Measurements from ENCODE around the gene PMM1.
"Not testable (repeated sequence)": the region's sequence is repeated elsewhere in the genome, so short reads cannot be mapped to it uniquely, and the experiment has no call there.

The PMM1 gene

DNA sequence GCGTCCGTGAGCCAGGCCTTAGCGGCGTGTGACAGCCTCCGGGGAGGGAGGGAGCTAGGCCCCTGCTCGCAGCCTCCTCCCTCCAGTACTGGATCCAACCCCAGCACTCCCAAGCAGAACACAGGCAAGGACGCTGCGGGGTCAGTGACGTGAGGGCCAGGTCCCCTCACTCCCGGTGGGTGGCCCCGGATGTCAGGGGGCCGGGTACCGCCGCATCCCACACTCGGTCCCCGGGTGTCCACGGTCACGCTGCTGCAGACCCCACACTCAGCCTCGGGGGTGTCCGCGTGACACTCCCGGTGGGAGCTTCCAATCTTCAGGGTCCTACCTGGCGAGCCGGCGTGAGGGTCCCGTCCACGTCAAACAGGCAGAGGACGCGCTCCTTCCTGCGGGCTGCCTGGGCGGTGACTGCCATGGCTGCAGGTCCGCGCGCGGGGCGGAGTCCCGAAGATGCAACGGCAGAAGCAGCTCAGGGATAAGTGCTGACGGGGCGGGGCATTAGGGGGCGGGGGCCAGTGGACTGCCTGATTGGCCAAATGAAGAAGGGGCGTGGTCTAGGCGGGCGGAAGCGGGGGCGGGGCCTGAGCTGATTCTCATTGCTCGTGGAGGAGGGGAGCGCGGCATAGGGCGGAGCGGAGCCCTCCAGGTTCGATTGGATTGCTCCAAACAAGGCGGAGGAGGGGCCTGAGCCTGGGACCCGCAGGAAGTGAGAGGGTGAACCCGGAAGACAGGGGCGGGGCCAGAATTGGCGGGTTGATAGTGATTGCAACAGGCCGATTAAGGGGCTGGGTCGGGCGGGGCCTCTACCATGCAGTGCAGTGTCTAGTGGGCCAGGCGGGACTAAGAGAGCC lies at the start of gene PMM1:
Gene PMM1, minus strand, starts transcription at position 450 of the 851 bp plus-strand sequence. Its CDS starts 35 bp downstream, at position 415.
- Mint-ChIP-seq H3K27me3 (no peaks in the 10 kb centered on the region), H3K4me1 (peaks cover 26% of the 10 kb centered on the region), H3K9me3 (no peaks in the 10 kb centered on the region), H3K27ac (ENCODE audit: low read depth) (peak within 1 kb of the TSS; percentile 58), H3K4me3 (peak within 1 kb of the TSS; percentile 89), H3K36me3 (ENCODE audit: insufficient read depth) (peaks cover 4% of the 10 kb centered on the region)
- peak; percentile 97 to 100 for DNase-seq (ENCODE audit: low spot score in 2 of 2)
- ATAC-seq (replicated peaks; ENCODE audit: extremely low read depth, poor library complexity, severe bottlenecking) = peak; percentile 98

GRCh38 chr22:41638748-41639147 lies 49.1 kb upstream of the PMM1 start:
- Mint-ChIP-seq H3K27ac (ENCODE audit: low read depth) (no peak overlapping the region), H3K9me3 (no peaks in the 10 kb centered on the region), H3K4me1 (peaks cover 14% of the 10 kb centered on the region), H3K4me3 (no peak overlapping the region), H3K36me3 (ENCODE audit: insufficient read depth) (peaks cover 74% of the 10 kb centered on the region), H3K27me3 (no peaks in the 10 kb centered on the region)
- DNase-seq (ENCODE audit: low spot score in 2 of 2) (no peak), ATAC-seq (replicated peaks; ENCODE audit: extremely low read depth, poor library complexity, severe bottlenecking) (no peak)

DNA sequence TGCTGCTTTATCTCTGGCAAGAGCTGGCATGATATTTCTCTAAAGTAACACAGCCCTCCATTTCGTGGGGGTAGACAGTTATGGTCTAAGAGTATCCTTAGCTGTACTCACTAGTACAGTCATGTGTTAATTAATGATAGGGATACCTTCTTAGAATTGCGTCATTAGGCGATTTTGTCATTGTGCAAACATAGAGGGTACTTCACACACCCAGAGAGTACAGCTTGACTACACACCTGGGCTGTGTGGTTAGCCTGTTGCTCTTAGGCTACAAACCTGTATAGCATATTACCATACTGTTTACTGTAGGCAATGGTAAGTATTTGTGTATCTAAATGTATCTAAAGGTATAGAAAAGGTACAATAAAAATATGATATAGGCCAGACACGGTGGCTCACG lies 48.5 kb upstream of the PMM1 start:
- Mint-ChIP-seq H3K36me3 (ENCODE audit: insufficient read depth) (peaks cover 74% of the 10 kb centered on the region), H3K27ac (ENCODE audit: low read depth) (no peak overlapping the region), H3K4me1 (peaks cover 14% of the 10 kb centered on the region), H3K9me3 (no peaks in the 10 kb centered on the region), H3K27me3 (no peaks in the 10 kb centered on the region), H3K4me3 (no peak overlapping the region)
- DNase-seq (ENCODE audit: low spot score in 2 of 2) (no peak), ATAC-seq (replicated peaks; ENCODE audit: extremely low read depth, poor library complexity, severe bottlenecking) (no peak)

DNA sequence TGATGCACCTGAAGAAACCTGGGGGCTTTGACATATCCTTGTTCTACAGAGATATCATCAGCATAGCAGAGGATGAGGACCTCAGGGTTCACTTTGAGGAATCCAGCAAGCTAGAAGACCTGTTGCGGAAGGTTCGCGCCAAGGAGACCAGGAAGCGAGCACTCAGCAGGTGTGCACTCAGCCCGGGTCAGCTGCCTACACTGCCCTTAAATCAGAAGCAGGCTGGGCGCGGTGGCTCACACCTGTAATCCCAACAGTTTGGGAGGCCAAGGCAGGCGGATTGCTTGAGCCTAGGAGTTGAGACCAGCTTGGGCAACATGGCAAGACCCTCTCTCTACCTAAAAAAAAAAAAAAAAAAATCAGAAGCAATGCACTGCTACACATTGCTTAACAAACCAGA lies 48.0 kb upstream of the PMM1 start:
- not testable (repeated sequence) for ATAC-seq (replicated peaks; ENCODE audit: extremely low read depth, poor library complexity, severe bottlenecking); H3K9me3 Mint-ChIP-seq; H3K27me3 Mint-ChIP-seq; H3K27ac Mint-ChIP-seq (ENCODE audit: low read depth); DNase-seq (ENCODE audit: low spot score in 2 of 2); H3K4me3 Mint-ChIP-seq
- H3K4me1 Mint-ChIP-seq = peaks cover 14% of the 10 kb centered on the region
- peaks cover 70% of the 10 kb centered on the region for H3K36me3 Mint-ChIP-seq (ENCODE audit: insufficient read depth)

DNA sequence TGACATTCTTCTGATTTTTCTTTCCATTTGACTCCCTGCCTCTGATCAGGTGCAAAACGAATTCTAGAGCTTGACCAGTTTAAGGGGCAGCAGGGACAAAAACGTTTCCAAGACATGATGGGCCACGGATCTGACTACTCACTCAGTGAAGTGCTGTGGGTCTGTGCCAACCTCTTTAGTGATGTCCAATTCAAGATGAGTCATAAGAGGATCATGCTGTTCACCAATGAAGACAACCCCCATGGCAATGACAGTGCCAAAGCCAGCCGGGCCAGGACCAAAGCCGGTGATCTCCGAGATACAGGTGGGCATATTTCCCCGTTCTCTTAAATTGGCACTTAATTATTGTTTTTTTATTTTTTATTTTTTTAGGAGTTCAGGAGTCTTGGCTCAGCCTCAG lies 46.8 kb upstream of the PMM1 start:
- ATAC-seq (replicated peaks; ENCODE audit: extremely low read depth, poor library complexity, severe bottlenecking) = no peak
- no peaks in the 10 kb centered on the region for H3K9me3 Mint-ChIP-seq
- DNase-seq (ENCODE audit: low spot score in 2 of 2) = no peak
- no peak overlapping the region for H3K4me3 Mint-ChIP-seq
- H3K36me3 Mint-ChIP-seq (ENCODE audit: insufficient read depth) = peaks cover 71% of the 10 kb centered on the region
- no peak overlapping the region for H3K27ac Mint-ChIP-seq (ENCODE audit: low read depth)
- peaks cover 7% of the 10 kb centered on the region for H3K4me1 Mint-ChIP-seq
- no peaks in the 10 kb centered on the region for H3K27me3 Mint-ChIP-seq

DNA sequence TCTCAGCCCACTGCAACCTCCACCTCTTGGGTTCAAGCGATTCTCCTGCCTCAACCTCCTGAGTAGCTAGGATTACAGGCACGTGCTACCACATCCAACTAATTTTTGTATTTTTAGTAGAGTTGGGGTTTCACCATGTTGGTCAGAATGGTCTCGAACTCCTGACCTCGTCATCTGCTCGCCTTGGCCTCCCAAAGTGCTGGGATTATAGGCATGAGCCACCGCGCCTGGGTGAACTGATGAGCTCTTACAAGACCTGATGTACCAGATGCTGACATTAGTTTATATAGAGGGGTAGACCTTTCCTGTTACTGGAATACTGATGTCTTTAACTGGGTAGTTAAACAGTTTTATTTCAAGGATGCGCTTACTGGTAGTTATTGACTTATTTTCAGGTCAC lies 45.0 kb upstream of the PMM1 start:
- H3K4me1 Mint-ChIP-seq; ATAC-seq (replicated peaks; ENCODE audit: extremely low read depth, poor library complexity, severe bottlenecking); H3K27ac Mint-ChIP-seq (ENCODE audit: low read depth); H3K4me3 Mint-ChIP-seq; DNase-seq (ENCODE audit: low spot score in 2 of 2); H3K9me3 Mint-ChIP-seq; H3K27me3 Mint-ChIP-seq: not testable (repeated sequence)
- H3K36me3 Mint-ChIP-seq (ENCODE audit: insufficient read depth) = peaks cover 73% of the 10 kb centered on the region

GRCh38 chr22:41631615-41632014 lies 42.0 kb upstream of the PMM1 start:
- Mint-ChIP-seq H3K36me3 (ENCODE audit: insufficient read depth) (peaks cover 79% of the 10 kb centered on the region), H3K4me1 (peaks cover 30% of the 10 kb centered on the region)
- not testable (repeated sequence) for H3K27me3 Mint-ChIP-seq; H3K9me3 Mint-ChIP-seq; DNase-seq (ENCODE audit: low spot score in 2 of 2); H3K4me3 Mint-ChIP-seq; H3K27ac Mint-ChIP-seq (ENCODE audit: low read depth); ATAC-seq (replicated peaks; ENCODE audit: extremely low read depth, poor library complexity, severe bottlenecking)

GRCh38 chr22:41631115-41631514 lies 41.5 kb upstream of the PMM1 start:
- ATAC-seq (replicated peaks; ENCODE audit: extremely low read depth, poor library complexity, severe bottlenecking); H3K27ac Mint-ChIP-seq (ENCODE audit: low read depth): not testable (repeated sequence)
- peaks cover 80% of the 10 kb centered on the region for H3K36me3 Mint-ChIP-seq (ENCODE audit: insufficient read depth)

DNA sequence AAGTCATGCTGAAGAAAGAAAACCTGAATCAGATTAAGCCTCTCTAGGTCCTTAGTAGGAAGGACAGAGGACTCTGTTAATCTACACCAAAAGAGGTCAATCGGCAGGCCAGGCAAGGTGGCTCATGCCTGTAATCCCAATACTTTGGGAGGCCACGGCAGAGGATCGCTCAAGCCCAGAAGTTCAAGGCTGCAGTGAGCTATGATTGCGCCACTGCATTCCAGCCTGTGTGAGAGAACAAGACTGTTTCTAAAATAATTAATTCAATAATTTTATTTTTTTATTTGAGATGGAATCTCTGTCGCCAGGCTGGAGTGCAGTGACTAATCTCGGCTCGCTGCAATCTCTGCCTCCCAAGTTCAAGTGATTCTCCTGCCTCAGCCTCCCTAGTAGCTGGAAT lies 35.9 kb upstream of the PMM1 start:
- DNase-seq (ENCODE audit: low spot score in 2 of 2) = no peak
- peaks cover 35% of the 10 kb centered on the region for H3K4me1 Mint-ChIP-seq
- no peak for ATAC-seq (replicated peaks; ENCODE audit: extremely low read depth, poor library complexity, severe bottlenecking)
- no peaks in the 10 kb centered on the region for H3K27me3 Mint-ChIP-seq
- no peak overlapping the region for H3K27ac Mint-ChIP-seq (ENCODE audit: low read depth)
- peaks cover 86% of the 10 kb centered on the region for H3K36me3 Mint-ChIP-seq (ENCODE audit: insufficient read depth)
- no peaks in the 10 kb centered on the region for H3K9me3 Mint-ChIP-seq
- no peak overlapping the region for H3K4me3 Mint-ChIP-seq

More at GRCh38 chr22:41631115-41631514, 41.5 kb upstream of the PMM1 start:
- peaks cover 30% of the 10 kb centered on the region for H3K4me1 Mint-ChIP-seq
- H3K27me3 Mint-ChIP-seq; H3K4me3 Mint-ChIP-seq; DNase-seq (ENCODE audit: low spot score in 2 of 2); H3K9me3 Mint-ChIP-seq: not testable (repeated sequence)

GRCh38 chr22:41621911-41622179 lies 32.2 kb upstream of the PMM1 start:
- no peak for DNase-seq (ENCODE audit: low spot score in 2 of 2)
- no peaks in the 10 kb centered on the region for H3K9me3 Mint-ChIP-seq
- H3K36me3 Mint-ChIP-seq (ENCODE audit: insufficient read depth) = peaks cover 51% of the 10 kb centered on the region
- ATAC-seq (replicated peaks; ENCODE audit: extremely low read depth, poor library complexity, severe bottlenecking) = no peak
- peak overlapping the region; percentile 97 for H3K27ac Mint-ChIP-seq (ENCODE audit: low read depth)
- H3K4me1 Mint-ChIP-seq = peaks cover 34% of the 10 kb centered on the region
- H3K4me3 Mint-ChIP-seq = peak overlapping the region; percentile 96
- H3K27me3 Mint-ChIP-seq = no peaks in the 10 kb centered on the region

DNA sequence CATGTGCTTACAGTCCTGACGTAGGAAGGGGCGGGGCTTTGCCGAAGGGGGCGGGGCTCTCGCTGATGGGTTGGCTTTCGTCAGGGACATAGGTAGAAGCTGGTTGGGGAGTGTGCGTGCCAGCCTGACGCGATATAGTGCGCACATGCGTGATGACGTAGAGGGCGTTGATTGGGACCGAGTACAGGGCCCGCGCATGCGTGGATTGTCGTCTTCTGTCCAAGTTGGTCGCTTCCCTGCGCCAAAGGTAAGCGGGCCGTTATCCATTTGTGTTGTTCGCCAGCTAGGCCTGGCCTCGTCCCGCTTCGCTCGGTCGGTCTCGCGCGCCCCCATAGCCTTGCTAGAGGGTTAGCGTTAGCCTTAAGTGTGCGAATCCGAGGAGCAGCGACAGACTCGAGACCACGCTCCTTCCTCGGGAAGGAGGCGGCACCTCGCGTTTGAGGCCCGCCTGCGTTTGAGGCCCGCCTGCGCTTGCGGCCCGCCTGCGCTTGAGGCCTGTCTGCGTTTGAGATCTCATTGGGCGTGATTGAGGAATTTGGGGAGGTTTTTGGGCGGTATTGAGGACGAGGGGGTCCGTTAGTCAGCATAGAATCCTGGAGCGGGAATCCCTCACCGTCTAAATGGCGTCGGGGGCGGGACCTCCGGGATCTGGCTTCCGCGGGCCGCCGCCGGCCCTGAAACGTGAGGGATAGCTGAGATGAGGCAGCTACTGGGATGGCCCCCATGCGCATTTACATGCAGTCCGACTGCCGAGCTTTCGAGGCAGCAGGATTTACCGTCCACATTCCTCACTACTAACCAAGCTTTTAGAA lies 31.7 kb upstream of the PMM1 start, which contains the start of gene XRCC6:
Gene XRCC6, plus strand, starts transcription at position 197 of the 812 bp plus-strand sequence. CDS start 710 bp downstream, outside the sequence.
- Mint-ChIP-seq H3K36me3 (ENCODE audit: insufficient read depth) (peaks cover 48% of the 10 kb centered on the region), H3K4me3 (peak within 1 kb of the TSS; percentile 96), H3K27ac (ENCODE audit: low read depth) (peak within 1 kb of the TSS; percentile 97), H3K9me3 (no peaks in the 10 kb centered on the region), H3K27me3 (no peaks in the 10 kb centered on the region), H3K4me1 (peaks cover 32% of the 10 kb centered on the region)
- DNase-seq (ENCODE audit: low spot score in 2 of 2) = peak; percentile 100
- ATAC-seq (replicated peaks; ENCODE audit: extremely low read depth, poor library complexity, severe bottlenecking) = peak; percentile 89

DNA sequence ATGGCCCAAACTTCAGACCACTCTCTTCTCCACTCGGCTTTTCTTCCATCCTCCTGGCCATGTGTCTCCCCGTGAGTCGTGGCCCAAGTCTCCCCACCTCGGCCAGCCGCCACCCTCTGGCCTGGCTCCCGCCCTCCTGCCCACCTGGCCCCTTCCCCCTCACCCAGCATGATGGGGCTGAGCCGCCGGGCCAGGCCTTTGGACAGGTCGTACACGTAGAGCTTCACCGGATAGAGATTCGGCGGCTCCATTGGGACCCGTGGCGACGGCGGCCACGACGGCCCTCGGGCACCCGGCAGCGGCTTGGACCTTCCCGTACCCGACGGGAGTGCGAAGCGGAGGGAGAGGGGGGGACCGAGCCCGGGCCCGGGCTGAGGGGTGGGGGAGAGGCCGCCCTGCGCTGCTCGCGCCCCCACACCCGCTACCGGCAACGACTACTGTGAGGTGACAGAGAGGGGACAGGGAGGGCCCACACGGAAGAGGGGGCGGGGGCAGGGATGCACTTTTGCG lies 31.0 kb upstream of the PMM1 start, which contains the start of gene DESI1:
Gene DESI1, minus strand, starts transcription at position 455 of the 510 bp plus-strand sequence. Its CDS starts 204 bp downstream, at position 251.
- Mint-ChIP-seq H3K27me3 (no peaks in the 10 kb centered on the region), H3K4me1 (peaks cover 32% of the 10 kb centered on the region), H3K9me3 (no peaks in the 10 kb centered on the region)

More for the DNA sequence above, 31.0 kb upstream of the PMM1 start, which contains the start of gene DESI1:
- H3K27ac Mint-ChIP-seq (ENCODE audit: low read depth) = peak within 1 kb of the TSS; percentile 97
- peak; percentile 79 for ATAC-seq (replicated peaks; ENCODE audit: extremely low read depth, poor library complexity, severe bottlenecking)
- H3K36me3 Mint-ChIP-seq (ENCODE audit: insufficient read depth) = peaks cover 45% of the 10 kb centered on the region
- peak within 1 kb of the TSS; percentile 96 for H3K4me3 Mint-ChIP-seq
- DNase-seq (ENCODE audit: low spot score in 2 of 2) = no peak

All from central memory CD8-positive, alpha-beta T cell (primary cell).